Upper lobe of left lung (tissue), 6 donors: ENCODE measurements around the gene NDUFA11. TPM values are rescaled to one million over a fixed set of nuclear protein-coding genes. Genes with fewer than 3 reads are reported as not detected.

Experiments used
- ATAC-seq, 2 donors: fragments of 200-7000 bp; cut with Tn5 transposase; one replicate each; pipeline ENCODE4 v1.9.1; 2022; ENCODE audit warnings: mild to moderate bottlenecking in 2 of 2, moderate library complexity in 2 of 2; ENCODE audit not compliant: low FRiP score in 2 of 2
- DNase-seq, 2 donors: peaks; one replicate each; pipeline ENCODE4 v3.0.0-alpha.2; 2019 to 2020
- H3K27ac ChIP-seq, 4 donors: fragments of 200-600 bp; sonication (generic); one replicate each; pipeline ENCODE4 v1.5.1; 2016 to 2019
- H3K27me3 ChIP-seq, 4 donors: fragments of 200-600 bp; sonication (generic); one replicate each; pipeline ENCODE4 v1.5.1; 2017 to 2019
- H3K36me3 ChIP-seq, 4 donors: fragments of 200-600 bp; sonication (generic); one replicate each; pipeline ENCODE4 v1.5.1; 2016 to 2019
- H3K4me1 ChIP-seq, 4 donors: fragments of 200-600 bp; sonication (generic); one replicate each; pipeline ENCODE4 v1.5.1; 2018 to 2019
- H3K4me3 ChIP-seq, 4 donors: fragments of 200-600 bp; sonication (generic); one replicate each; pipeline ENCODE4 v1.5.1; 2017 to 2019; ENCODE audit warnings: mild to moderate bottlenecking in 2 of 4, moderate library complexity in 1 of 4
- H3K9me3 ChIP-seq, 4 donors: fragments of 200-600 bp; sonication (generic); one replicate each; pipeline ENCODE4 v1.5.1; 2018 to 2019
- EP300 ChIP-seq, 4 donors: sonication (generic); formaldehyde crosslinking; IDR thresholded peaks; one replicate each; pipeline ENCODE4 v1.5.1; 2017; ENCODE audit warnings: antibody characterized with exemption in 4 of 4, control low read depth in 2 of 4
- POLR2A ChIP-seq, 4 donors: fragments of 450-650 bp; IDR thresholded peaks; one replicate each; pipeline ENCODE4 v1.5.1; 2016 to 2017; ENCODE audit warnings: antibody characterized with exemption in 4 of 4, mild to moderate bottlenecking in 2 of 4
- POLR2AphosphoS5 ChIP-seq, 2 donors: sonication (generic); formaldehyde crosslinking; IDR thresholded peaks; one replicate each; pipeline ENCODE4 v1.5.1; 2017; ENCODE audit warnings: antibody characterized with exemption in 2 of 2
- WGBS, 2 donors: methylation state at CpG; one replicate each; pipeline ENCODE4 v1.1.5; 2017 to 2018; 5-methylcytosine and 5-hydroxymethylcytosine counted together
- total RNA-seq, 6 donors: library from RNA; depleted of rRNA in 4 of 6; stranded (reverse); fragments of >200 nt in 4 of 6; gene quantifications; one replicate each; pipeline versions ENCODE4 v1.1.0 to v1.2.1, GENCODE V29; 2016 to 2021
- TF ChIP-seq, protein P1 (sequence below), 6 experiments: fragments of 450-650 bp in 4 of 6; fragments of 200-600 bp in 2 of 6; sonication (generic) in 2 of 6; IDR thresholded peaks; one replicate each; pipeline ENCODE4 v1.5.1; 2016 to 2019; ENCODE audit warnings: antibody characterized with exemption in 6 of 6
- donor health status: DM: no; HTN: no; CAD: no; lungs with moderate emphysema.
- donor health status: DM: no; HTN: yes; CAD: no; lungs with severe emphysema.

The NDUFA11 gene
- total RNA-seq, 6 donors from 2014 or later = 87.3 to 238 (median 157) TPM

DNA sequence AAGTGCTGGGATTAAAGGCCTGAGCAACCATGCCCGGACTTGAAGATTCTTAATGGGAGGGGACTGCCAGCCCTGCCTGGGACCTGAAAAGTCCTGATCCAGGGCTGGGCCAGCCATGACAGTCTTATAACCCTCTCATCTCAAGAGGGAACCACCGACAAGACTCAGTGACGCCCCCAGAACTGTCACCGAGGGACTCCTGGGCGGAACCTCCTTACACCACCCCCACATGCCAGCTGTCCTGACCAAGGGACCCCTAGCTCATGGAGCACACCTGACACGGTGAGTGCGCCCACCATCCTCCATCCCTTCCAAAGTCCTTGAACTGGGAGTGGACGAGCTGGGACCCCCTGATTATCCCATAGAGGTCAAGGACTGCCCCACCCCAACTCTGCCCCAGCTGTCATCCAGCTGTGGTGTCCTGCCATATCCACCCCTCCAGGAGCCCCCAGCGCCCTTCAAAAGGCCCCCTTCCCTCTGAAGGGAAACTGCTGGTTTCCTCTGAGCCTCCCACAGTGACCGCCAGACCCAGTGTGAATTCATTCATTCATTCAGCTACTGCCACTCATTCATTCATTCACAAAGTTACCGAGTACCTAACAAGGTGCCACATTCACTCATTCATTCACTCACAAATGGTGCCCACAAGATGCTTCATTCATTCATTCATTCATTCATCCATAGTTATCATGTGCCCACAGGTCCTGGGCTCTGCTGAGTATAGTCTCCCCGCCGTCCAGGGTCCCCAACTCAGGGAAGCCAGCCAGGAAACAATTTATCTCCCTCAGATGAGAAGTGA is 3.7 kb downstream of the NDUFA11 start:
- Histone ChIP-seq H3K4me3 (no peak overlapping the region), H3K9me3 (no peaks in the 10 kb centered on the region), H3K27me3 (no peaks in the 10 kb centered on the region), H3K27ac (no peak overlapping the region), H3K4me1 (peaks cover 10 to 15% (median 11%) of the 10 kb centered on the region in 4 donors), H3K36me3 (peaks cover 11 to 34% (median 22%) of the 10 kb centered on the region in 4 donors)
- TF ChIP-seq, protein P1, sequence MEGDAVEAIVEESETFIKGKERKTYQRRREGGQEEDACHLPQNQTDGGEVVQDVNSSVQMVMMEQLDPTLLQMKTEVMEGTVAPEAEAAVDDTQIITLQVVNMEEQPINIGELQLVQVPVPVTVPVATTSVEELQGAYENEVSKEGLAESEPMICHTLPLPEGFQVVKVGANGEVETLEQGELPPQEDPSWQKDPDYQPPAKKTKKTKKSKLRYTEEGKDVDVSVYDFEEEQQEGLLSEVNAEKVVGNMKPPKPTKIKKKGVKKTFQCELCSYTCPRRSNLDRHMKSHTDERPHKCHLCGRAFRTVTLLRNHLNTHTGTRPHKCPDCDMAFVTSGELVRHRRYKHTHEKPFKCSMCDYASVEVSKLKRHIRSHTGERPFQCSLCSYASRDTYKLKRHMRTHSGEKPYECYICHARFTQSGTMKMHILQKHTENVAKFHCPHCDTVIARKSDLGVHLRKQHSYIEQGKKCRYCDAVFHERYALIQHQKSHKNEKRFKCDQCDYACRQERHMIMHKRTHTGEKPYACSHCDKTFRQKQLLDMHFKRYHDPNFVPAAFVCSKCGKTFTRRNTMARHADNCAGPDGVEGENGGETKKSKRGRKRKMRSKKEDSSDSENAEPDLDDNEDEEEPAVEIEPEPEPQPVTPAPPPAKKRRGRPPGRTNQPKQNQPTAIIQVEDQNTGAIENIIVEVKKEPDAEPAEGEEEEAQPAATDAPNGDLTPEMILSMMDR (IDR thresholded peaks at IDR 0.05) = no peak
- TF ChIP-seq POLR2A (IDR thresholded peaks at IDR 0.05) (no peak), POLR2AphosphoS5 (IDR thresholded peaks at IDR 0.05) (no peak), EP300 (IDR thresholded peaks at IDR 0.05) (no peak)
- no peak for DNase-seq
- WGBS, 2 donors = 92 to 94% methylated on average over 9 to 13 of the region's 13 CpGs
- ATAC-seq = no peak

DNA sequence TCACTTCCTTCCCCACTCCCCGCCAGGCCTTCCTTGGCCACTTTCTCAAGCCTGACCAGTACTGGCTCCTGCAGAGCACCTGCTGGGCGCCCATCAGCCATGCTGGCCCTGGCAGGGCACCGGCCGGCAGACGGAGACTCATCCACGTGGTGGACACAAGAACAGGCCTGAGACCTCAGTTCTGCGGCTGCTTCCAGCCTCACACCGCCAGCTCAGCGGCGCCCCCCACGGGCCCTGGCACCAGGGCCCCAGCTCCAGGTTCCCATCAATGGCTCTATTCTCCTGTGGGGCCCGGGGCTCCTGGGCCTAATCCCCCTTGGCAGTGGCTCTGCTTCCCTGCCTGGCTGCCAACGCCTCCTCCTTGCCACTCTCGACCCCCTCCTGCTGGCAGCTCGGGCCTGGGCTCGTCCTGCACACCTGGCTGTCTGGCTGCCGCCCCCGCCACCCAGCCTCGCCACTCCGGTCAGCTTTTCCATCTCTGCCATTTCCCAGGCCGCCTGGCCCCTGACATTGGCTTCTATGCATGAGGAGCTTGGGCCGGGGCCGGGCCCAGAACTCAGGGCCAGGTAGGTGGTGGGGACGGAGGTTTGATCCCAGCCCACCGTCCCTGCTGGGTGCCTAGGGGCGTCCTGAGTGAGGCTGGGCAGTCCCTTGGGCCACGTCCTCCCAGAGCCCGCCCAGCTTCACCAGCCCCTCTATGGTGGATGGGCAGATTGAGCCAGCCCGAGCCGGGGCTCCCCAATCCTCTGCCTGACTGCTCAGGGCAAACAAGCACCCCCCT is 6.2 kb downstream of the NDUFA11 start:
- peaks cover 11 to 41% (median 28%) of the 10 kb centered on the region in 4 donors for H3K36me3 ChIP-seq
- no peaks in the 10 kb centered on the region for H3K27me3 ChIP-seq
- 92% methylated on average over 11 to 24 of the region's 30 CpGs for WGBS, 2 donors
- DNase-seq (peak in 1 of 2 donors; percentile 80), ATAC-seq (no peak)
- H3K4me3 ChIP-seq = no peak overlapping the region
- TF ChIP-seq, protein P1 (IDR thresholded peaks at IDR 0.05) = no peak
- TF ChIP-seq POLR2A (IDR thresholded peaks at IDR 0.05) = no peak
- TF ChIP-seq EP300 (IDR thresholded peaks at IDR 0.05) = no peak
- no peak for TF ChIP-seq POLR2AphosphoS5 (IDR thresholded peaks at IDR 0.05)
- H3K4me1 ChIP-seq = peaks cover 4 to 8% (median 4%) of the 10 kb centered on the region in 4 donors
- H3K9me3 ChIP-seq = no peaks in the 10 kb centered on the region
- no peak overlapping the region for H3K27ac ChIP-seq

DNA sequence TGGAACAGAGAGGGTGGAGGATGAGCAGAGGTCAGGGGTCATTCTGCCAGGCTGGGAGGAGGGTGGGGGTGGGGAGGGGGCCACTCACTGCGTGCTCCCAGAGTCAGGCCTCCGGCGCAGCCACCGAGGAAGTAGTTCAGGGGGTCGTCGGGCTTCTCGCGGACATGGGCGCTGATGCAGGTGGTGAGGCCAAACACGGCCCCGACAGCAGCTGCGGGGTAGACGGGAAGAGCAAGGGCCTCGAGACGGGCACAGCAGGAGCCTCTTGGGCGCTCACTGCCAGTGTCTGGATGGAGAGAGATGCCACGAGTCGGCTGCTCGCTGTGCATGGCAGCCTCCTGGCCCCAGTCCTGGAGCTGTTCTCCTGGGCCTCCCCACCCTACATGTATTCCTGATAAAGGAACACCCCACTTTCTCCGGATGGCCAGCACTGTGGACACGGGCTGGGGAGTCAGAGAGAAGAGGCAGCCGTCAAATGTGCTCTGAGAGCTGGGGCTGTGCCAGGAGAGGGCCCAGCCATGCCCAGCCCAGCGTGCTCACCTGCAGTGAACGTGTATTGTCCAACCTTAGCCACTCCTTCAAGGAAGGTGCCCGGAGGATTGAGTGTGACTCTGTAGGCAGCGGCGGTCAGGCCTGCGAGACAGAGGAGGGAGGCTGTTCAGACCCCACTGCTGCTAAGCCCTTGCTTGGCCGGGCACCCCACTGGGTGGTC is 7.1 kb downstream of the NDUFA11 start:
- no peak overlapping the region for H3K27ac ChIP-seq
- TF ChIP-seq POLR2A (IDR thresholded peaks at IDR 0.05) (no peak), EP300 (IDR thresholded peaks at IDR 0.05) (no peak), POLR2AphosphoS5 (IDR thresholded peaks at IDR 0.05) (no peak)
- TF ChIP-seq, protein P1 (IDR thresholded peaks at IDR 0.05) = no peak
- DNase-seq = peak in 1 of 2 donors; percentile 63
- H3K36me3 ChIP-seq = peaks cover 11 to 41% (median 28%) of the 10 kb centered on the region in 4 donors
- WGBS, 2 donors = 92 to 94% methylated on average over 23 to 29 of the region's 29 CpGs
- ATAC-seq = no peak
- no peak overlapping the region for H3K4me3 ChIP-seq
- H3K4me1 ChIP-seq = peaks cover 0 to 10% (median 0%) of the 10 kb centered on the region in 4 donors
- H3K9me3 ChIP-seq = no peaks in the 10 kb centered on the region
- H3K27me3 ChIP-seq = peaks cover 0 to 6% (median 4%) of the 10 kb centered on the region in 4 donors

DNA sequence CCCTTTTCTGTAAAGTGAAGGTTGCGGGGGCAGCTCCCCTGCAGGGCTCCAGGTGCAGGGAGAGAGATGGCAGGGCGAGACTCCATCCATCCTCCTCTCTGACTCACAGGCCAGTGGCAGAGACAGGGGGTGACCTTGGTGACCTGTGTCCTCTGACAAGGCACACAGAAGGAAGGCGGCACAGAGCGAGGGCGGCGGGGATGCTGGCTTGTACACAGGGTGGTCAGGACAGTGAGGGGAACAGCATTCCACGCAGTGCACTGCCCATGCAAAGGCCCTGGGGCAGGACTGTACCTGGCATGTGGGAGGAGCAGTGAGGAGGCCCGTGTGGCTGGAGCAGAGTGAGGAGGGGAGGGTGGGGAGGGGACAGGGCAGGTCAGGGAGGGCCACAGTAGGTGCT is 7.7 kb downstream of the NDUFA11 start:
- peaks cover 11 to 39% (median 28%) of the 10 kb centered on the region in 4 donors for H3K36me3 ChIP-seq
- DNase-seq (no peak), ATAC-seq (no peak)
- H3K4me3 ChIP-seq = no peak overlapping the region
- peaks cover 0 to 6% (median 4%) of the 10 kb centered on the region in 4 donors for H3K27me3 ChIP-seq
- 85 to 92% methylated on average over 6 to 8 of the region's 8 CpGs for WGBS, 2 donors
- TF ChIP-seq POLR2AphosphoS5 (IDR thresholded peaks at IDR 0.05) (no peak), POLR2A (IDR thresholded peaks at IDR 0.05) (no peak), EP300 (IDR thresholded peaks at IDR 0.05) (no peak)
- TF ChIP-seq, protein P1 (IDR thresholded peaks at IDR 0.05) = no peak
- peaks cover 0 to 10% (median 0%) of the 10 kb centered on the region in 4 donors for H3K4me1 ChIP-seq
- no peak overlapping the region for H3K27ac ChIP-seq
- H3K9me3 ChIP-seq = no peaks in the 10 kb centered on the region
